ENCODE measurements around the gene PDSS1. TPM values are rescaled to one million over a fixed set of nuclear protein-coding genes. Genes with fewer than 3 reads are reported as not detected.
"Not testable (repeated sequence)": the region's sequence is repeated elsewhere in the genome, so short reads cannot be mapped to it uniquely, and the experiment has no call there.

Gene PDSS1
- polyA plus RNA-seq, 1 donor (not counting 4 experiments of a cell fraction or from before 2014, with no cell fraction given): 36.6 TPM

DNA sequence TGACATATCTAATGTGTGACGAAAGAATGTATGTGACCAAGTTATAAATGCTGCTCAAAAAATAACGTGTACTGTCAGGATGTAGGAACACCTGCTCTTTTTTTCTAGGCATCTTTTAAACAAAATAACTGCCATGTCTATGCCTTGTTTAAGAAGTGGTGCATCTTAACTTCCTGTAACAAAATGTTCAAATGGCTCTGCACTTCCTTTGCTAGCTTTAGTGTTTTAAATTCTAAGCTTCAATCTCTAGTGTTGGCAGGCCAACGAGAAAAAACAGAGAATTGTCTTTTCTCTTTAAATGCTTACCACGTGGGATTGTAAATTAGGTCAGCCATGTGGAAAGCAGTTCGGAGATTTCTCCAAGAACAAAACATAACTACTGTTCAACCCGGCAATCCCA, 14.6 kb upstream of the PDSS1 start:
- H2AFZ ChIP-seq (ENCODE audit: control insufficient read depth, low read length): no peak overlapping the region

DNA sequence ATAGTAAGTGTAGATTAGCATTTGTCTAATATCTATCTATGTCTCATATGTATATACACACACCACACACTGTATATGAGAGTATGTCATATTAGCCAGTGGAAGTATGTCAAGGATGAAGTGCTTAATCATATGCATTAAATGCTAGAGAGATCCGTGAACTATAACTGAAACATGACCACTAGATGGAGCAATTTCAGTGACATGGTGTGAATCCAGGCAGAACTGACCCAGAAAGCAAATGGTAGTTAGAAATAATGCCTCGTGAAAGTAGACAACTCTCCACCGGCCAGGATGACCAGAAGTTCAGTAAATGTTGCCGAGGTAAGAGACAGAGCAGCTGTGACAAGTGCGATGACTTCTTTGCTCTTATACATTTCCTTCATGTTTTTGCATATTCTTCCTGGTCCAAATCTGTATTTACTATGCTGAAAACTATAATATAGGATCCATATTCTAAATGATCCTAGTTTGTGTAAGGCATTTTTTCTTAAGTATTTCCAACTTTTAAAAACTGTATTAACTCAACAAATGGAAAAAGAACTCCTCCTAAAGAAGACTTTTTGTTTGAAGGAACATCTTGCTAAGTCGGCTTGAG, 12.7 kb upstream of the PDSS1 start:
- H3K27me3 ChIP-seq (ENCODE audit: control insufficient read depth, extremely low read depth, insufficient read depth, low read length); H3K79me2 ChIP-seq (ENCODE audit: control insufficient read depth, insufficient read depth, low read length); dilution Hi-C loops (cut with MboI; ENCODE audit: extremely low pct_ligation_motif_present, low sequenced_read_pairs); H3K36me3 ChIP-seq (ENCODE audit: control insufficient read depth in 2 of 2, extremely low read depth in 1 of 2, insufficient read depth in 2 of 2, low read length in 2 of 2); H3K4me3 ChIP-seq (ENCODE audit: control insufficient read depth in 2 of 3, extremely low read depth in 1 of 3, insufficient read depth in 2 of 3, low read depth in 1 of 3, low read length in 3 of 3); H4K20me1 ChIP-seq (ENCODE audit: control insufficient read depth, extremely low read depth, insufficient read depth, low read length); DNase-seq (ENCODE audit: low read depth, low spot score); H3K4me1 ChIP-seq (ENCODE audit: control insufficient read depth, extremely low read depth, insufficient read depth, low read length); H3K4me2 ChIP-seq (ENCODE audit: control insufficient read depth, extremely low read depth, insufficient read depth, low read depth, low read length); H3K9ac ChIP-seq (ENCODE audit: control insufficient read depth, extremely low read depth, insufficient read depth, low read length); H3K9me1 ChIP-seq (ENCODE audit: control insufficient read depth, extremely low read depth, insufficient read depth, low read length); H3K9me3 ChIP-seq (ENCODE audit: control insufficient read depth, low read depth, low read length); H3K27ac ChIP-seq (ENCODE audit: control insufficient read depth, insufficient read depth, low read length): not testable (repeated sequence)
- H2AFZ ChIP-seq (ENCODE audit: control insufficient read depth, low read length): peak overlapping the region; percentile 59
- FAIRE-seq: peak; percentile 97
- TF ChIP-seq CTCF (optimal IDR thresholded peaks at IDR 0.05 in 1 of 3, IDR thresholded peaks at IDR 0.05 in 1 of 3, conservative IDR thresholded peaks at IDR 0.05 in 1 of 3; ENCODE audit: extremely low read depth in 1 of 3, insufficient read depth in 2 of 3, low read length in 3 of 3): peak in 2 of 3 experiments; percentile 43 to 46

More for the DNA sequence above, 14.6 kb upstream of the PDSS1 start:
- Histone ChIP-seq H4K20me1 (ENCODE audit: control insufficient read depth, extremely low read depth, insufficient read depth, low read length) (no peaks in the 10 kb centered on the region), H3K4me2 (ENCODE audit: control insufficient read depth, extremely low read depth, insufficient read depth, low read depth, low read length) (no peak overlapping the region), H3K9ac (ENCODE audit: control insufficient read depth, extremely low read depth, insufficient read depth, low read length) (no peak overlapping the region), H3K36me3 (ENCODE audit: control insufficient read depth in 2 of 2, extremely low read depth in 1 of 2, insufficient read depth in 2 of 2, low read length in 2 of 2) (no peaks in the 10 kb centered on the region), H3K27me3 (ENCODE audit: control insufficient read depth, extremely low read depth, insufficient read depth, low read length) (no peaks in the 10 kb centered on the region), H3K4me3 (ENCODE audit: control insufficient read depth in 2 of 3, extremely low read depth in 1 of 3, insufficient read depth in 2 of 3, low read depth in 1 of 3, low read length in 3 of 3) (no peak overlapping the region), H3K79me2 (ENCODE audit: control insufficient read depth, insufficient read depth, low read length) (no peaks in the 10 kb centered on the region), H3K4me1 (ENCODE audit: control insufficient read depth, extremely low read depth, insufficient read depth, low read length) (no peaks in the 10 kb centered on the region), H3K9me3 (ENCODE audit: control insufficient read depth, low read depth, low read length) (no peaks in the 10 kb centered on the region), H3K9me1 (ENCODE audit: control insufficient read depth, extremely low read depth, insufficient read depth, low read length) (no peaks in the 10 kb centered on the region), H3K27ac (ENCODE audit: control insufficient read depth, insufficient read depth, low read length) (no peak overlapping the region)
- FAIRE-seq: peak; percentile 23
- dilution Hi-C loops (cut with MboI; ENCODE audit: extremely low pct_ligation_motif_present, low sequenced_read_pairs): no loop called here
- DNase-seq (ENCODE audit: low read depth, low spot score): no peak
- TF ChIP-seq CTCF (optimal IDR thresholded peaks at IDR 0.05 in 1 of 3, IDR thresholded peaks at IDR 0.05 in 1 of 3, conservative IDR thresholded peaks at IDR 0.05 in 1 of 3; ENCODE audit: extremely low read depth in 1 of 3, insufficient read depth in 2 of 3, low read length in 3 of 3): no peak
- no peak for TF ChIP-seq EZH2 (IDR thresholded peaks at IDR 0.05; ENCODE audit: low read length)
